HCT116 (cell line): ENCODE results near the gene CDKAL1. TPM values are rescaled to one million over a fixed set of nuclear protein-coding genes. Genes with fewer than 3 reads are reported as not detected.

Experiments used
- ATAC-seq: fragments of 200-7000 bp; cut with Tn5 transposase; 2 replicates; pipeline ENCODE4 v1.9.1; 2020; ENCODE audit warnings: mild to moderate bottlenecking, moderate library complexity
- Bru-seq: library from RNA; stranded (reverse); fragments of 400-500 nt; gene quantifications from one replicate; lab custom pipeline; 2021; lab: Mats Ljungman, UMichigan
- BruChase-seq, 2 experiments: library from RNA; stranded (reverse); fragments of 400-500 nt; gene quantifications; one replicate each; lab custom pipeline; 2021; lab: Mats Ljungman, UMichigan
- BruUV-seq: library from RNA; stranded (reverse); fragments of 400-500 nt; replicated peaks from 2 replicates; lab custom pipeline; 2021; lab: Mats Ljungman, UMichigan
- CTCF ChIA-PET: fragments of 300-600 bp; sonication (Branson Sonifier 250); formaldehyde crosslinking; loops from one replicate; lab custom pipeline; 2021; ENCODE audit warnings: antibody characterized with exemption; lab: Charles Lee
- POLR2A ChIA-PET: fragments of 300-600, 350-600 bp; sonication (Branson Sonifier 250); formaldehyde crosslinking; loops from one replicate; lab custom pipeline; 2021; ENCODE audit warnings: antibody characterized with exemption; lab: Charles Lee
- RAD21 ChIA-PET, 2 experiments: fragments of 300-600 bp; sonication (Branson Sonifier 250); formaldehyde crosslinking; loops; one replicate each; lab custom pipeline; 2023; ENCODE audit warnings: low total read pairs in 2 of 2; ENCODE audit not compliant: uncharacterized antibody in 2 of 2, unreplicated experiment in 2 of 2, low non-redundant PET in 1 of 2; lab: Charles Lee
- DNase-seq: peaks from one replicate; pipeline ENCODE4 v3.0.0-alpha.2; 2010; ENCODE audit warnings: low read depth, low spot score
- H2AFZ ChIP-seq: fragments of 200-600 bp; shearing (Covaris generic), sonication (generic); 2 replicates; pipeline ENCODE4 v1.6.1; 2017; ENCODE audit warnings: low read depth, mixed run types, mixed read lengths, antibody characterized with exemption, low read length; ENCODE audit not compliant: poor library complexity, severe bottlenecking
- H3K27ac ChIP-seq: 2 replicates; pipeline ENCODE4 v1.5.1; 2012; ENCODE audit warnings: low read depth, low read length
- H3K27me3 ChIP-seq: fragments of 200-600 bp; sonication (generic); 2 replicates; pipeline ENCODE4 v1.6.1; 2016; ENCODE audit warnings: mixed run types, low read length, mixed read lengths; ENCODE audit not compliant: insufficient read depth
- H3K36me3 ChIP-seq, 2 experiments: fragments of 200-500 bp in 1 of 2; fragments of 200-600 bp in 1 of 2; sonication (Bioruptor generic) in 1 of 2; sonication (generic) in 1 of 2; 2 replicates each; pipeline versions ENCODE4 v1.5.1 to v1.6.1; 2014 to 2016; ENCODE audit warnings: low read length in 2 of 2, inconsistent platforms in 1 of 2, mixed read lengths in 1 of 2, mixed run types in 1 of 2; ENCODE audit not compliant: insufficient read depth in 2 of 2, control insufficient read depth in 1 of 2
- H3K4me1 ChIP-seq, 2 experiments: fragments of 200-600 bp in 1 of 2; sonication (generic) in 1 of 2; 2 replicates each; pipeline versions ENCODE4 v1.5.1 to v1.6.1; 2012 to 2017; ENCODE audit warnings: low read length in 2 of 2, inconsistent platforms in 1 of 2, mild to moderate bottlenecking in 1 of 2, mixed read lengths in 1 of 2, mixed run types in 1 of 2, moderate library complexity in 1 of 2; ENCODE audit not compliant: insufficient read depth in 2 of 2, control insufficient read depth in 1 of 2
- H3K4me2 ChIP-seq: fragments of 200-600 bp; sonication (generic); 2 replicates; pipeline ENCODE4 v1.6.1; 2017; ENCODE audit warnings: mixed run types, low read length, mixed read lengths
- H3K4me3 ChIP-seq, 2 experiments: fragments of 200-600 bp in 1 of 2; sonication (generic) in 1 of 2; replicated peaks in 1 of 2; 2 replicates each; pipeline ENCODE4 v1.5.1; 2011 to 2016; ENCODE audit warnings: low read length in 2 of 2, control low read depth in 1 of 2, low read depth in 1 of 2, mild to moderate bottlenecking in 1 of 2, mixed read lengths in 1 of 2, mixed run types in 1 of 2
- H3K79me2 ChIP-seq: fragments of 200-600 bp; sonication (generic); 2 replicates; pipeline ENCODE4 v1.6.1; 2017; ENCODE audit warnings: mild to moderate bottlenecking, mixed run types, low read length, moderate library complexity, mixed read lengths; ENCODE audit not compliant: insufficient read depth
- H3K9ac ChIP-seq: fragments of 200-600 bp; sonication (generic); 2 replicates; pipeline ENCODE4 v1.6.1; 2016; ENCODE audit warnings: low read length, mixed read lengths
- H3K9me2 ChIP-seq: fragments of 200-600 bp; sonication (generic), shearing (Covaris generic); 2 replicates; pipeline ENCODE4 v1.6.1; 2017; ENCODE audit warnings: mixed run types, mild to moderate bottlenecking, moderate library complexity; ENCODE audit not compliant: insufficient read depth
- H3K9me3 ChIP-seq, 2 experiments: fragments of 200-500 bp in 1 of 2; fragments of 200-600 bp in 1 of 2; sonication (Bioruptor generic) in 1 of 2; sonication (generic) in 1 of 2; 2 replicates each; pipeline ENCODE4 v1.6.1; 2014 to 2017; ENCODE audit warnings: low read length in 2 of 2, mixed read lengths in 2 of 2, inconsistent platforms in 1 of 2, low read depth in 1 of 2, mild to moderate bottlenecking in 1 of 2, mixed run types in 1 of 2, moderate library complexity in 1 of 2; ENCODE audit not compliant: control insufficient read depth in 1 of 2, insufficient read depth in 1 of 2
- H4K20me1 ChIP-seq: fragments of 200-600 bp; sonication (generic), shearing (Covaris generic); 2 replicates; pipeline ENCODE4 v1.6.1; 2017; ENCODE audit warnings: mixed run types, mild to moderate bottlenecking, moderate library complexity; ENCODE audit not compliant: insufficient read depth
- CBX3 ChIP-seq: IDR thresholded peaks from 2 replicates; pipeline ENCODE4 v1.6.1; 2012; ENCODE audit warnings: low read depth
- EGR1 ChIP-seq: IDR thresholded peaks from 2 replicates; pipeline ENCODE4 v1.6.1; 2012; ENCODE audit warnings: low read depth
- ELF1 ChIP-seq: IDR thresholded peaks from 2 replicates; pipeline ENCODE4 v1.6.1; 2012; ENCODE audit warnings: low read depth, borderline replicate concordance
- EZH2phosphoT487 ChIP-seq: fragments of 200-600 bp; IDR thresholded peaks from 2 replicates; pipeline ENCODE4 v1.6.1; 2018; ENCODE audit warnings: antibody characterized with exemption, borderline replicate concordance
- FOSL1 ChIP-seq: IDR thresholded peaks from 2 replicates; pipeline ENCODE4 v1.6.1; 2012; ENCODE audit warnings: low read depth
- POLR2A ChIP-seq: IDR thresholded peaks from 2 replicates; pipeline ENCODE4 v1.7.0; 2011; ENCODE audit warnings: borderline replicate concordance; ENCODE audit not compliant: insufficient read depth, insufficient read length; ENCODE audit errors: extremely low read depth
- POLR2AphosphoS5 ChIP-seq: IDR thresholded peaks from 2 replicates; pipeline ENCODE4 v1.6.1; 2011; ENCODE audit warnings: mild to moderate bottlenecking, low read depth, low read length, moderate library complexity
- SIN3A ChIP-seq: IDR thresholded peaks from 2 replicates; pipeline ENCODE4 v1.6.1; 2012; ENCODE audit warnings: low read depth
- TCF7L2 ChIP-seq: IDR thresholded peaks from 2 replicates; pipeline ENCODE4 v1.7.0; 2011; ENCODE audit warnings: borderline replicate concordance, inconsistent platforms; ENCODE audit not compliant: insufficient read depth, insufficient read length; ENCODE audit errors: extremely low read depth
- YY1 ChIP-seq: IDR thresholded peaks from 2 replicates; pipeline ENCODE4 v1.6.1; 2011; ENCODE audit warnings: low read length, low read depth, moderate library complexity, mild to moderate bottlenecking; ENCODE audit not compliant: insufficient replicate concordance; ENCODE audit errors: extremely low read depth
- ZFX ChIP-seq: fragments of 450-650 bp; IDR thresholded peaks from 2 replicates; pipeline ENCODE4 v1.6.1; 2017
- intact Hi-C: fragments of 100-400 bp; cut with micrococcal nuclease; formaldehyde crosslinking; loops from 2 replicates; pipeline ENCODE4 v1.10.0; 2022
- long read RNA-seq: library from polyadenylated mRNA; unstranded; transcript quantifications from one replicate; pipeline ENCODE4 v2.0.0, GENCODE V29; 2021; ENCODE audit not compliant: unreplicated experiment
- polyA plus RNA-seq: library from polyadenylated mRNA; unstranded; fragments of >200 nt; gene quantifications from 2 replicates; pipeline ENCODE4 v1.2.1, GENCODE V29; 2012; ENCODE audit warnings: missing spikeins
- total RNA-seq: library from RNA; stranded (reverse); gene quantifications from one replicate; pipeline ENCODE4 v1.2.1, GENCODE V29; 2021; ENCODE audit not compliant: unreplicated experiment
- TF ChIP-seq, protein P1 (sequence below): IDR thresholded peaks from 2 replicates; pipeline ENCODE4 v1.6.1; 2011; ENCODE audit warnings: mild to moderate bottlenecking, low read length, moderate library complexity; ENCODE audit not compliant: insufficient replicate concordance; ENCODE audit errors: extremely low read depth
- TF ChIP-seq, protein P2 (sequence below), 3 experiments: fragments of 200-600 bp in 1 of 3; sonication (generic) in 1 of 3; IDR thresholded peaks in 2 of 3; conservative IDR thresholded peaks in 1 of 3; 2 replicates each; pipeline ENCODE4 v1.5.1; 2012 to 2017; ENCODE audit warnings: low read depth in 2 of 3, low read length in 2 of 3, antibody characterized with exemption in 1 of 3, borderline replicate concordance in 1 of 3, control low read depth in 1 of 3, mild to moderate bottlenecking in 1 of 3, mixed read lengths in 1 of 3, mixed run types in 1 of 3, moderate library complexity in 1 of 3; ENCODE audit not compliant: insufficient read depth in 1 of 3
- TF ChIP-seq, protein P3 (sequence below): IDR thresholded peaks from 2 replicates; pipeline ENCODE4 v1.6.1; 2012
- TF ChIP-seq, protein P4 (sequence below): IDR thresholded peaks from 2 replicates; pipeline ENCODE4 v1.6.1; 2012; ENCODE audit warnings: low read depth

Gene CDKAL1
- total RNA-seq = 14.9 TPM
- 3.8 and 4.2 TPM in 2 replicates for polyA plus RNA-seq
- percentile 71 among the genes with signal in this experiment for Bru-seq, nascent RNA
- percentile 53 among the genes with signal in this experiment for BruChase-seq, experiment 1, labeled RNA remaining after a 6-hour chase
- percentile 56 among the genes with signal in this experiment for BruChase-seq, experiment 2, labeled RNA remaining after a 2-hour chase
- long read RNA-seq, transcript CDKAL1-201 (16 exons, 3,272 nt) = major isoform, 13 of 29 reads
- long read RNA-seq, partial matches to known transcripts = 5 of 29 reads
- long read RNA-seq, other reads (novel, unspliced or antisense) = 10 of 29 reads

DNA sequence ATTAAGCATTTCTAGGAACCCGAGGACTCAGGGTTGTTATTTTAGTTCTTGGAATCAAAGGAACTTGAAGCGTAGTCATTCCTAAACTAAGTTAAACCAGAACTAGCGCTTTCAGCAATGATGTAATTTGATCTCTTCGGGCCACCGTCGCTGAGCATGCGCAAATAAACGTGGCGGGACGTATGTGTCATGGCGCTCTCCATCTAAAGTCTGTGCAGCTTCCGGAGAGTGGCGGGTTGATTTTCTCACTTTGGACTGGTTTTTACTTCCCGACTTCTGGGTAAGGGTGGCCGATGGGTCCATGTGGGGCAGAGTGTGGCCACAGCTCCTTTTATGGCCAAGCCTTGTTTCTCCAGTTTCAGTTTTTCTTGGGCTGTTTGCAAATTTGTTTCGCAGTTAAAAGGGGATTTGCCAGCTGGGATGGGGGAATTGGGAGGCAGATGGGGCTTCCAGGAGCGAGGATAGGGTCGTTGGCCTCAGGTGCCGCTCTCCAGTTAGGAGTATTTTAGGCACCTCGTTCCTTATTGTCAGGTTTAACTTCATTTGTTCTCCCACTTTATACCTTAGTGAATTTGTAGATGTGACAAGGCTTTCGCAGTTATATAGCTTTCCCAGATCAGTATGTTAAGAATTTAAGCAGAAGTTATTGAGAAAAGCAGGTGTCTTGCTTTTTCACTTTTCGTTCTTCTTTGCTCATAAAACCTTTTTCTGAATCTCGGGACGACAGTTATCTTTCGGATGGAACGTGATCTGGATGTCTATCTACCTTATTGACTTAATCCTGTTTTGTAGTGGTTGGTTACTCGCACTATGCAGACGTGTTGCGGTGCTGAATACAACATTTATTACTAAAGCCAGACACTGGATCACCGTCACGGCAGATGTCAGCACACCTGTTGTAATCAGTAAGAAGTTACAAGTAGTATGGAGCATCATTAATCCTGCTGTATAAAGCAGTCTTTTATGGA lies at the start of gene CDKAL1:
Gene CDKAL1, plus strand, starts transcription at position 163 of the 968 bp plus-strand sequence. CDS start 11,894 bp downstream, outside the sequence.
- H2AFZ ChIP-seq = peak within 1 kb of the TSS; percentile 50
- no peaks in the 10 kb centered on the region for H3K9me3 ChIP-seq
- RAD21 ChIA-PET = no interaction called here
- DNase-seq (peak; percentile 89), ATAC-seq (peak; percentile 85)
- peak within 1 kb of the TSS; percentile 69 to 72 for H3K4me3 ChIP-seq
- no peaks in the 10 kb centered on the region for H4K20me1 ChIP-seq
- H3K9ac ChIP-seq = peak within 1 kb of the TSS; percentile 78
- TSS peak; percentile 68 for BruUV-seq
- peak within 1 kb of the TSS; percentile 64 for H3K27ac ChIP-seq
- H3K36me3 ChIP-seq = no peaks in the 10 kb centered on the region
- H3K4me2 ChIP-seq = peak within 1 kb of the TSS; percentile 83
- POLR2A ChIA-PET = interaction anchor here (1.5 kb wide), 1 partner anchor 130 kb away, joined by 4 read pairs; no protein-coding TSS in a partner anchor
- no peaks in the 10 kb centered on the region for H3K27me3 ChIP-seq
- peaks cover 4 to 18% of the 10 kb centered on the region in 2 experiments; a peak in 3 of 4 replicates for H3K4me1 ChIP-seq
- H3K79me2 ChIP-seq = peaks cover 51% of the 10 kb centered on the region
- intact Hi-C loops = no loop called here
- H3K9me2 ChIP-seq = no peaks in the 10 kb centered on the region
- CTCF ChIA-PET = interaction anchor here (0.8 to 1.1 kb wide), 2 partner anchors 16 to 35 kb away, joined by 3 to 4 read pairs; no protein-coding TSS in a partner anchor
- TF ChIP-seq FOSL1 (peak; percentile 31; the same call in 1 of the 2 replicates), CBX3 (peak; percentile 86), ELF1 (peak; percentile 86), TCF7L2 (peak; percentile 34), EGR1 (no peak), EZH2phosphoT487 (no peak), YY1 (peak; percentile 99), SIN3A (peak; percentile 40; the same call in 1 of the 2 replicates), ZFX (no peak), POLR2A (peak; percentile 84), POLR2AphosphoS5 (peak; percentile 96)
- TF ChIP-seq, protein P1, sequence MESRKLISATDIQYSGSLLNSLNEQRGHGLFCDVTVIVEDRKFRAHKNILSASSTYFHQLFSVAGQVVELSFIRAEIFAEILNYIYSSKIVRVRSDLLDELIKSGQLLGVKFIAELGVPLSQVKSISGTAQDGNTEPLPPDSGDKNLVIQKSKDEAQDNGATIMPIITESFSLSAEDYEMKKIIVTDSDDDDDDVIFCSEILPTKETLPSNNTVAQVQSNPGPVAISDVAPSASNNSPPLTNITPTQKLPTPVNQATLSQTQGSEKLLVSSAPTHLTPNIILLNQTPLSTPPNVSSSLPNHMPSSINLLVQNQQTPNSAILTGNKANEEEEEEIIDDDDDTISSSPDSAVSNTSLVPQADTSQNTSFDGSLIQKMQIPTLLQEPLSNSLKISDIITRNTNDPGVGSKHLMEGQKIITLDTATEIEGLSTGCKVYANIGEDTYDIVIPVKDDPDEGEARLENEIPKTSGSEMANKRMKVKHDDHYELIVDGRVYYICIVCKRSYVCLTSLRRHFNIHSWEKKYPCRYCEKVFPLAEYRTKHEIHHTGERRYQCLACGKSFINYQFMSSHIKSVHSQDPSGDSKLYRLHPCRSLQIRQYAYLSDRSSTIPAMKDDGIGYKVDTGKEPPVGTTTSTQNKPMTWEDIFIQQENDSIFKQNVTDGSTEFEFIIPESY = peak; percentile 77
- TF ChIP-seq, protein P2, sequence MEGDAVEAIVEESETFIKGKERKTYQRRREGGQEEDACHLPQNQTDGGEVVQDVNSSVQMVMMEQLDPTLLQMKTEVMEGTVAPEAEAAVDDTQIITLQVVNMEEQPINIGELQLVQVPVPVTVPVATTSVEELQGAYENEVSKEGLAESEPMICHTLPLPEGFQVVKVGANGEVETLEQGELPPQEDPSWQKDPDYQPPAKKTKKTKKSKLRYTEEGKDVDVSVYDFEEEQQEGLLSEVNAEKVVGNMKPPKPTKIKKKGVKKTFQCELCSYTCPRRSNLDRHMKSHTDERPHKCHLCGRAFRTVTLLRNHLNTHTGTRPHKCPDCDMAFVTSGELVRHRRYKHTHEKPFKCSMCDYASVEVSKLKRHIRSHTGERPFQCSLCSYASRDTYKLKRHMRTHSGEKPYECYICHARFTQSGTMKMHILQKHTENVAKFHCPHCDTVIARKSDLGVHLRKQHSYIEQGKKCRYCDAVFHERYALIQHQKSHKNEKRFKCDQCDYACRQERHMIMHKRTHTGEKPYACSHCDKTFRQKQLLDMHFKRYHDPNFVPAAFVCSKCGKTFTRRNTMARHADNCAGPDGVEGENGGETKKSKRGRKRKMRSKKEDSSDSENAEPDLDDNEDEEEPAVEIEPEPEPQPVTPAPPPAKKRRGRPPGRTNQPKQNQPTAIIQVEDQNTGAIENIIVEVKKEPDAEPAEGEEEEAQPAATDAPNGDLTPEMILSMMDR (IDR thresholded peaks at IDR 0.05 in 2 of 3, conservative IDR thresholded peaks at IDR 0.05 in 1 of 3; ENCODE audit: borderline replicate concordance in 1 of 3, insufficient read depth in 1 of 3, low read depth in 2 of 3, low read length in 2 of 3) = no peak
- TF ChIP-seq, protein P3, sequence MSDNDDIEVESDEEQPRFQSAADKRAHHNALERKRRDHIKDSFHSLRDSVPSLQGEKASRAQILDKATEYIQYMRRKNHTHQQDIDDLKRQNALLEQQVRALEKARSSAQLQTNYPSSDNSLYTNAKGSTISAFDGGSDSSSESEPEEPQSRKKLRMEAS = peak; percentile 73
- TF ChIP-seq, protein P4, sequence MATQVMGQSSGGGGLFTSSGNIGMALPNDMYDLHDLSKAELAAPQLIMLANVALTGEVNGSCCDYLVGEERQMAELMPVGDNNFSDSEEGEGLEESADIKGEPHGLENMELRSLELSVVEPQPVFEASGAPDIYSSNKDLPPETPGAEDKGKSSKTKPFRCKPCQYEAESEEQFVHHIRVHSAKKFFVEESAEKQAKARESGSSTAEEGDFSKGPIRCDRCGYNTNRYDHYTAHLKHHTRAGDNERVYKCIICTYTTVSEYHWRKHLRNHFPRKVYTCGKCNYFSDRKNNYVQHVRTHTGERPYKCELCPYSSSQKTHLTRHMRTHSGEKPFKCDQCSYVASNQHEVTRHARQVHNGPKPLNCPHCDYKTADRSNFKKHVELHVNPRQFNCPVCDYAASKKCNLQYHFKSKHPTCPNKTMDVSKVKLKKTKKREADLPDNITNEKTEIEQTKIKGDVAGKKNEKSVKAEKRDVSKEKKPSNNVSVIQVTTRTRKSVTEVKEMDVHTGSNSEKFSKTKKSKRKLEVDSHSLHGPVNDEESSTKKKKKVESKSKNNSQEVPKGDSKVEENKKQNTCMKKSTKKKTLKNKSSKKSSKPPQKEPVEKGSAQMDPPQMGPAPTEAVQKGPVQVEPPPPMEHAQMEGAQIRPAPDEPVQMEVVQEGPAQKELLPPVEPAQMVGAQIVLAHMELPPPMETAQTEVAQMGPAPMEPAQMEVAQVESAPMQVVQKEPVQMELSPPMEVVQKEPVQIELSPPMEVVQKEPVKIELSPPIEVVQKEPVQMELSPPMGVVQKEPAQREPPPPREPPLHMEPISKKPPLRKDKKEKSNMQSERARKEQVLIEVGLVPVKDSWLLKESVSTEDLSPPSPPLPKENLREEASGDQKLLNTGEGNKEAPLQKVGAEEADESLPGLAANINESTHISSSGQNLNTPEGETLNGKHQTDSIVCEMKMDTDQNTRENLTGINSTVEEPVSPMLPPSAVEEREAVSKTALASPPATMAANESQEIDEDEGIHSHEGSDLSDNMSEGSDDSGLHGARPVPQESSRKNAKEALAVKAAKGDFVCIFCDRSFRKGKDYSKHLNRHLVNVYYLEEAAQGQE = no peak
